HG02840 (cell line): ENCODE results near the gene AKR1B15.
"Not testable (repeated sequence)": the region's sequence is repeated elsewhere in the genome, so short reads cannot be mapped to it uniquely, and the experiment has no call there.

Experiments
- ATAC-seq: cut with Tn5 transposase; IDR thresholded peaks from one replicate; pipeline ENCODE4 v1.9.1; 2021; ENCODE audit warnings: mild to moderate bottlenecking, moderate library complexity, moderate number of reproducible peaks; ENCODE audit not compliant: unreplicated experiment, low FRiP score

AKR1B15 gene

GRCh38 chr7:134558370-134558769 is 9.5 kb downstream of the AKR1B15 start:
- ATAC-seq = no peak

GRCh38 chr7:134561616-134562015 is 12.7 kb downstream of the AKR1B15 start:
- not testable (repeated sequence) for ATAC-seq

GRCh38 chr7:134562136-134562535 is 13.2 kb downstream of the AKR1B15 start:
- no peak for ATAC-seq

DNA sequence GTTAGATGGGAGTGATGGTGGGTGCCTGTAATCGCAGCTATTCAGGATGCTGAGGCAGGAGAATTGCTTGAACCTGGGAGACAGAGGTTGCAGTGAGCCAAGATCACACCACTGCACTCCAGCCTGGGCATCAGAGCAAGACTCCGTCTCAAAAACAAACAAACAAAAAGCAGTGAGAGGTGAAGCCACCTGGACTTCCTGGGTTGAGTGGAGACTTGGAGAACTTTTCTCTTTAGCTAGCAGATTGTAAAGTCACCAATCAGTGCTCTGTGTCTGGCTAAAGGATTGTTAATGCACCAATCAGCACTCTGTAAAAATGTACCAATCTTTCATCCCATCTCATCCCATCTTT is 14.5 kb downstream of the AKR1B15 start:
- ATAC-seq = not testable (repeated sequence)

GRCh38 chr7:134565643-134566136 is 16.8 kb downstream of the AKR1B15 start:
- no peak for ATAC-seq

DNA sequence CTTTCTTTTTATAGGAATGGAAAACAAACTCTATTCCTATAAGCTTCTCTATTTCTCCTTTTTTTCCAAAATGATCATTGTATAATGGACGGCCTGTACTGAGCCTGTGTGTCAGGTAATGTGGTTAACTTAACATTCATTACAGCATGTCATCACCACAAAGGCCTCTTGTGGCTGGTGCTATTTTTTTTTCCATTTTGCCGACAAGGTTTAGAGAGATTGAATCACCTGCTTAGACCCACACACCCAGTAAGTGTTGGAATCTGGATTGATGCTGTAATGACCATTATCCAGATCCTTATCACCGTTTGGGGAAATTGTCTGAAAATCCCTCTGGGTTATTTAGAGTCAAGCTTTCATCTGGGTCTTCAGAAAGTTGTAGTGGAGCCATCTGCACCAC is 18.5 kb downstream of the AKR1B15 start:
- no peak for ATAC-seq

DNA sequence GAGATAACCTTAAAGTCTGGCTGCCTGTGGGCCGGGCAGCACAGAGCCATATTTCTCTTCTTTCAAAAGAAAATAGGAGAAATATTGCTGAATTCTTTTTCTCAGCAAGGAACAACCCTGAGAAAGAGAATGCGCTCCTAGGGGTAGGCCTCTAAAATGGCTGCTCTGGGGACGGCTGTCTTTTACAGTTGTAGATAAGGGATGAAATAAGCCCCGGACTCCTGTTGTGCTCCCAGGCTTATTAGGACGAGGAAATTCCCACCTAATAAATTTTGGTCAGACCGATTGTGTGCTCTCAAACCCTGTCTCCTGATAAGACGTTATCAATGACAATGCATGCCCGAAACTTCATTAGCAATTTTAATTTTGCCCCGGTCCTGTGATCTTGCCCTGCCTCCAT is 21.1 kb downstream of the AKR1B15 start:
- ATAC-seq = not testable (repeated sequence)

DNA sequence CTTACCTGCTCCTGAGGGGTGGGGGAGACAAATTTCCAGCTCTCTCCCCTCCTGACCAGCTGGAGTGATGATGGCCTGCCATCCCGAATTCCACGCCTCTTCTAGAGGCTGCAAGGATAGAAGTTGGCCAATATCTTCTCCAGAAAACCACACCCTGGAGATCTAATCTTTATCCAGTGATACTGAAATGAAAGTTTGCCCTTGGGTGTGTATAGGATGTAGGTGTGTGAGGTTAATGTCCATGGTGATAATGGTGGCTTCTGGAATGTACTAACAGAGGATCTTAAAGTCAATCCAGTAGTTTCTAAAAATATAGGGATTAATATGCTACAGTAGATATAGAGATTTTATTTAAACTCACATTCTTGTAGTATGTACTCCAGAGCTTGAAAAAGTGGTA is 22.2 kb downstream of the AKR1B15 start:
- ATAC-seq = no peak

DNA sequence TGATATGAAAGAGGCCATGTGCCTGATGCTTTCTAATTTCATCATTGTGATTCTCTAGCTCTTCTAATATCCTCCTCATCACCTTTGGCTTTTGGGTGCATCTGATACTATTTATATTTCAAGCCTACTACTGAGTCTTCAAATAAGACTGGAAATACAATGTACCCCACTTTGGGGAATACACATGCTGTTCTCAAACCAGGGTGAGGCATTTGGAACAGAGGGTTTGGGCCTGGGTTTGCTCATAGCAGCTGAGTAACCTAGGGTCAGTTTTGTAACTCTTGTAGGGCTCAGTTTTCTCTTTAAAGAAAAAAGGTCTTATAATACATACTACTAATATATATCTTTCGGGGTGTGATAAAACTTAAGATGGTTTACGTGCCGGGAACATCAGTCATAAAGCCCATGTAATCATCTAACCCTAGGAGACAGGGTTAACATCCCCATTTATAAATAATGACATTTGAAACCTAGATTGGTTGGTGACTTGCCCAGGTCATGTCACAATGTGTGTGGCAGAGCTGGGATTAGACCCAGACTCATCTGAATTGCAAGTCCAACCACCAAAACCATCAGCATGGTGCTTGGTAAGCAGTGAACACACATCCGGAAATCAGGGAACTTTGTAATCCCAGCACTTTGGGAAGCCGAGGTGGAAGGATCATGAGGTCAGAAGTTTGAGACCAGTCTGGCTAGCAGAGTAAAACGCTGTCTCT is 23.0 kb downstream of the AKR1B15 start:
- no peak for ATAC-seq

- no peak for ATAC-seq
These were observed 25.4 kb downstream of the AKR1B15 start for GRCh38 chr7:134574322-134574721.

GRCh38 chr7:134584290-134584689 is 35.4 kb downstream of the AKR1B15 start:
- ATAC-seq = no peak

DNA sequence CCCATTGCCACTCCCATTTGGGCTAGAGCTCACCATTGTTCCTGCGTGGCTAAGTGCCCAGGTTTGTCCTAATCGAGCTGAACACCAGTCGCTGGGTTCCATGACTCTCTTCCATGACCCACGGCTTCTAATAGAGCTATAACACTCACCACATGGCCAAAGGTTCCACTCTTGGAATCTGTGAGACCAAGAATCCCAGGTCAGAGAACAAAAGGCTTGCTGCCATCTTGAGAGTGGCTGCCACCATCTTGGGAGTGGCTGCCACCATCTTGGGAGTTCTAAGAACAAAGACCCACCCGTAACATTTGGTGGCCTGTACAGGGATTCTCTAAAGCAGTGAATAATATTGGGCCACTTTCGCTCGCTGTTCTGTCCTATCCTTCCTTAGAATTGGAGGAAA is 37.0 kb downstream of the AKR1B15 start:
- no peak for ATAC-seq

GRCh38 chr7:134587750-134588149 is 38.8 kb downstream of the AKR1B15 start:
- no peak for ATAC-seq

- no peak for ATAC-seq
These were observed 40.6 kb downstream of the AKR1B15 start for GRCh38 chr7:134589491-134589941.

DNA sequence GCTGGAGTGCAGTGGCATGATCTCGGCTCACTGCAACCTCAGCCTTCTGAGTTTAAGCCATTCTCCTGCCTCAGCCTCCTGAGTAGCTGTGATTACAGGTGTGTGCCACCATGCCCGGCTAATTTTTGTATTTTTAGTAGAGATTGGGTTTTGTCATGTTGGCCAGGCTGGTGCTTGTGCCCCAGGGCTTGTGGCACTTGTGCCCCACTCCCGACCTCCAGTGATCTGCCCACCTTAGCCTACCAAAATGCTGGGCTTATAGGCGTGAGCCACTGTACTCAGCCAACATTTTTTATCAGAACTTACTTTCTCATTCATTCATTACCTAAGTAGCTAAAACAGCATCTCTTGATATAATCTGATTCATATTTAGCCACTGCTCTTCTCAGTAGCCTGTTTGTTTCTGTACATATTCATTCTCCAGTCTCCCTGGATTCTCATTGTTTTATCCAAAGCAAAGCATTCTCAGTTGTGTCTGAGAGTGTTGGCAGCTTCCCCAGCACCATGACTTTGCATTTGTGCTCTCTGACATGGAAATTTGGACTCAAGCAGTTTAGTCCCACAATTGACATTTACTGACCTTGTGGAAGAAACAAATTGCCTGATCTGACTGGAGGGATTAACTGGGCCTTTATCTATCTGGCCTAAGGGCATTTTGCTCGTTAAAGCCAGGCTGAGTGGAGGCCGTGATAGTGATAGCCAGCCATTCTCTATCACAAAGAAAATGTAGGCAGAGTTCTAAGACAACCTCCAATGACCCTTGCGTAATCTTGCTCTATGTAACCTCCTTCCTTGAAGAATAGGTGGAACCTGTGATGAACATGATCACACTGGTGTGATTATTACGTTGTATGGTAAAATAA is 44.9 kb downstream of the AKR1B15 start:
- no peak for ATAC-seq

- no peak for ATAC-seq
These were observed 46.0 kb downstream of the AKR1B15 start for GRCh38 chr7:134594877-134595276.

- no peak for ATAC-seq
These were observed 50.5 kb downstream of the AKR1B15 start for GRCh38 chr7:134599371-134599770.

DNA sequence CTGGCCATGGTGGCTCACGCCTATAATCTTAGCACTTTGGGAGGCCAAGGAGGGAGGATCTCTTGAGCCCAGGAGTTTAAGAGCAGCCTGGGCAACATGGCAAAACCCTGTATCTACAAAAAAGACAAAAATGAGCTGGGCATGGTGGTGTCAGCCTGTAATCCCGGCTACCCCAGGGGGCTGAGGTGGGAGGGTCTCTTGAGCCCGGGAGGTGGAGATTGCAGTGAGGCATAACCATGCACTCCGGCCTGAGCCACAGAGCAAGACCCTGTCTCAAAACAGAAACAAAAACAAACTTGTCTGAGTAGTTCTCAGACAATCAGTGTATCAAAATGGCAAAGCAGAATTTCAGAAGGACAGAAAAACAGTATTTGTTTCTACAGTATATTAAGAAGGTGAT is 52.5 kb downstream of the AKR1B15 start:
- no peak for ATAC-seq

GRCh38 chr7:134602881-134603451 is 54.1 kb downstream of the AKR1B15 start:
- ATAC-seq = no peak

- ATAC-seq = no peak
These were observed 57.3 kb downstream of the AKR1B15 start for GRCh38 chr7:134605978-134606923.
